SK-N-SH (cell line): ENCODE results near the gene EZR. TPM values are rescaled to one million over a fixed set of nuclear protein-coding genes. Genes with fewer than 3 reads are reported as not detected.

ENCODE experiments used
- CTCF ChIA-PET: fragments of 300-600, 350-600 bp; formaldehyde crosslinking; extraction: SDS; loops from one replicate; lab custom pipeline; 2021; lab: Yijun Ruan, JAX
- POLR2A ChIA-PET: fragments of 350-600 bp; sonication (Branson Sonifier 250); formaldehyde crosslinking; extraction: SDS; loops from one replicate; lab custom pipeline; 2020; ENCODE audit warnings: antibody characterized with exemption, inconsistent platforms; lab: Yijun Ruan, JAX
- DNase-seq: peaks from one replicate; pipeline ENCODE4 v3.0.0; 2012
- H2AFZ ChIP-seq: fragments of 200-600 bp; sonication (generic); 2 replicates; pipeline ENCODE4 v1.8.1; 2016; ENCODE audit warnings: antibody characterized with exemption, mild to moderate bottlenecking, low read depth
- H3F3A ChIP-seq: fragments of 200-600 bp; sonication (generic); replicated peaks from 2 replicates; pipeline ENCODE3; 2016; ENCODE audit warnings: antibody characterized with exemption, mild to moderate bottlenecking; ENCODE audit not compliant: insufficient read depth
- H3K27ac ChIP-seq, 2 experiments: fragments of 200-500 bp in 1 of 2; fragments of 200-600 bp in 1 of 2; sonication (Bioruptor generic) in 1 of 2; sonication (generic), shearing (Covaris generic) in 1 of 2; 2 replicates each; pipeline versions ENCODE4 v1.5.1 to v1.6.1; 2014 to 2016; ENCODE audit warnings: low read depth in 2 of 2, inconsistent platforms in 1 of 2, low read length in 1 of 2, mild to moderate bottlenecking in 1 of 2, mixed read lengths in 1 of 2
- H3K27me3 ChIP-seq: fragments of 200-600 bp; sonication (generic), shearing (Covaris generic); 2 replicates; pipeline ENCODE4 v1.6.1; 2016; ENCODE audit warnings: mixed run types; ENCODE audit not compliant: insufficient read depth
- H3K36me3 ChIP-seq, 2 experiments: fragments of 200-500 bp in 1 of 2; fragments of 200-600 bp in 1 of 2; sonication (Bioruptor generic) in 1 of 2; sonication (generic) in 1 of 2; replicated peaks in 1 of 2; 2 replicates each; pipeline versions ENCODE3 to v1.5.1; 2014 to 2016; ENCODE audit warnings: low read length in 1 of 2, mild to moderate bottlenecking in 1 of 2; ENCODE audit not compliant: insufficient read depth in 2 of 2, control insufficient read depth in 1 of 2
- H3K4me1 ChIP-seq, 2 experiments: fragments of 200-500 bp in 1 of 2; fragments of 200-600 bp in 1 of 2; sonication (Bioruptor generic) in 1 of 2; sonication (generic), shearing (Covaris generic) in 1 of 2; 2 replicates each; pipeline versions ENCODE4 v1.5.1 to v1.6.1; 2014 to 2016; ENCODE audit warnings: low read depth in 1 of 2, low read length in 1 of 2, mixed run types in 1 of 2; ENCODE audit not compliant: insufficient read depth in 2 of 2, control insufficient read depth in 1 of 2
- H3K4me2 ChIP-seq: fragments of 200-600 bp; sonication (generic), shearing (Covaris generic); 2 replicates; pipeline ENCODE4 v1.6.1; 2017; ENCODE audit warnings: mixed run types
- H3K4me3 ChIP-seq, 2 experiments: fragments of 200-500 bp in 1 of 2; fragments of 200-600 bp in 1 of 2; sonication (Bioruptor generic) in 1 of 2; sonication (generic), shearing (Covaris generic) in 1 of 2; 2 replicates each; pipeline versions ENCODE4 v1.5.1 to v1.8.1; 2014 to 2016; ENCODE audit warnings: low read depth in 2 of 2, inconsistent platforms in 1 of 2, low read length in 1 of 2, mild to moderate bottlenecking in 1 of 2, mixed read lengths in 1 of 2, moderate library complexity in 1 of 2
- H3K79me2 ChIP-seq: fragments of 200-600 bp; sonication (generic); 2 replicates; pipeline ENCODE4 v1.8.1; 2017; ENCODE audit warnings: mild to moderate bottlenecking; ENCODE audit not compliant: insufficient read depth
- H3K9ac ChIP-seq: fragments of 200-600 bp; sonication (generic); 2 replicates; pipeline ENCODE4 v1.6.1; 2017; ENCODE audit warnings: mixed run types
- H3K9me2 ChIP-seq: fragments of 200-600 bp; sonication (generic); 2 replicates; pipeline ENCODE4 v1.6.1; 2017; ENCODE audit warnings: mixed run types
- H3K9me3 ChIP-seq: fragments of 200-600 bp; sonication (generic); 2 replicates; pipeline ENCODE4 v1.6.1; 2017; ENCODE audit warnings: mixed run types, mild to moderate bottlenecking, moderate library complexity
- H4K20me1 ChIP-seq: fragments of 200-600 bp; sonication (generic); 2 replicates; pipeline ENCODE4 v1.6.1; 2017; ENCODE audit warnings: mild to moderate bottlenecking, mixed run types; ENCODE audit not compliant: insufficient read depth
- ELF1 ChIP-seq: IDR thresholded peaks from 2 replicates; pipeline ENCODE4 v1.4.0; 2012
- EP300 ChIP-seq, 2 experiments: IDR thresholded peaks; 2 replicates each; pipeline versions ENCODE4 v1.4.0 to v1.6.1; 2012; ENCODE audit warnings: borderline replicate concordance in 1 of 2, low read depth in 1 of 2, low read length in 1 of 2
- EZH2phosphoT487 ChIP-seq: fragments of 200-600 bp; sonication (generic); IDR thresholded peaks from 2 replicates; pipeline ENCODE4 v1.6.1; 2017; ENCODE audit warnings: low read depth, mixed run types, mild to moderate bottlenecking, antibody characterized with exemption, moderate library complexity, borderline replicate concordance
- FOSL2 ChIP-seq: IDR thresholded peaks from 2 replicates; pipeline ENCODE4 v1.4.0; 2012; ENCODE audit warnings: low read depth, mild to moderate bottlenecking, moderate library complexity, borderline replicate concordance
- FOXJ3 ChIP-seq: sonication (generic); formaldehyde crosslinking; IDR thresholded peaks from 2 replicates; pipeline ENCODE4 v1.5.1; 2020; ENCODE audit warnings: mild to moderate bottlenecking, missing genetic modification reagents
- GATA2 ChIP-seq: sonication (generic); formaldehyde crosslinking; IDR thresholded peaks from 2 replicates; pipeline ENCODE4 v1.5.0; 2020; ENCODE audit warnings: mild to moderate bottlenecking, missing genetic modification reagents
- NRF1 ChIP-seq: IDR thresholded peaks from 2 replicates; pipeline ENCODE4 v1.6.1; 2012; ENCODE audit warnings: low read depth, mild to moderate bottlenecking, low read length
- RAD21 ChIP-seq: IDR thresholded peaks from 2 replicates; pipeline ENCODE4 v1.6.1; 2012; ENCODE audit warnings: mild to moderate bottlenecking, low read length
- RCOR1 ChIP-seq: fragments of 150-350 bp; IDR thresholded peaks from 2 replicates; pipeline ENCODE4 v1.6.1; 2017; ENCODE audit warnings: antibody characterized with exemption, low read length
- RXRA ChIP-seq: IDR thresholded peaks from 2 replicates; pipeline ENCODE4 v1.4.0; 2012; ENCODE audit warnings: low read depth, mild to moderate bottlenecking, borderline replicate concordance
- SIN3A ChIP-seq: IDR thresholded peaks from 2 replicates; pipeline ENCODE4 v1.6.1; 2012; ENCODE audit warnings: low read depth, mild to moderate bottlenecking, low read length, moderate library complexity, borderline replicate concordance
- TAF1 ChIP-seq: IDR thresholded peaks from 2 replicates; pipeline ENCODE4 v1.6.1; 2012; ENCODE audit warnings: low read depth, mild to moderate bottlenecking, low read length, moderate library complexity, borderline replicate concordance
- WGBS: methylation state at CpG from one replicate; pipeline ENCODE4 v1.1.6; 2017; ENCODE audit warnings: low lambda C conversion rate; 5-methylcytosine and 5-hydroxymethylcytosine counted together
- polyA plus RNA-seq, 3 experiments: library from polyadenylated mRNA; depleted of rRNA; stranded (reverse); fragments of >200 nt; gene quantifications; 2 replicates each; pipeline ENCODE4 v1.2.3, GENCODE V29; 2012
- TF ChIP-seq, protein P1 (sequence below): IDR thresholded peaks from 2 replicates; pipeline ENCODE4 v1.4.0; 2012; ENCODE audit warnings: low read depth, borderline replicate concordance

EZR gene
- polyA plus RNA-seq, 1 of the 3 experiments (the other 2 are of a cell fraction) = 92.0 TPM

DNA sequence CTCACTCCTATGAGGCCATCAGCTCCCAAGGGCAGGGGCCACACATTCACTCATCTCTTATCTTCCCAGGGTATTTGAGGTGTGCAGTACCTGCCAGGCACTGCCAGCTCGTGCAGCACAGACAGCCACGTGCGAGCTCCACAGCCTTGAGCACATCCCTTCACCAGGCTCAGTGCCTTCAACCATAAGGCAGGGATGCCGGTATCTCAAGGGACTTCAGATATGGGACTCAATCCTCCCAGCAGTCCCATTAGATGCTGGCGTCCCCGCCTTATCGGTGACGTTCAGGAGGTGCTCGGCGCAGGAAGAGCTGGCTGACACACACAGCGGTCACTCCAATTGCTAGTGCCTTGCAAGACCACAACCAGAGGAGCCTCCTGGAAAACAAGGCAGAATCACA is 47.0 kb downstream of the EZR start:
- no peak overlapping the region for H3K4me3 ChIP-seq
- H3F3A ChIP-seq = no peaks in the 10 kb centered on the region
- H3K36me3 ChIP-seq = peaks cover 25 to 75% of the 10 kb centered on the region in 2 experiments
- H2AFZ ChIP-seq = no peak overlapping the region
- DNase-seq = no peak
- no peak for TF ChIP-seq ELF1
- TF ChIP-seq RXRA = no peak
- no peak for TF ChIP-seq EZH2phosphoT487
- TF ChIP-seq, protein P1, sequence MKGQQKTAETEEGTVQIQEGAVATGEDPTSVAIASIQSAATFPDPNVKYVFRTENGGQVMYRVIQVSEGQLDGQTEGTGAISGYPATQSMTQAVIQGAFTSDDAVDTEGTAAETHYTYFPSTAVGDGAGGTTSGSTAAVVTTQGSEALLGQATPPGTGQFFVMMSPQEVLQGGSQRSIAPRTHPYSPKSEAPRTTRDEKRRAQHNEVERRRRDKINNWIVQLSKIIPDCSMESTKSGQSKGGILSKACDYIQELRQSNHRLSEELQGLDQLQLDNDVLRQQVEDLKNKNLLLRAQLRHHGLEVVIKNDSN = no peak
- TF ChIP-seq EP300 (IDR thresholded peaks at IDR 0.05; ENCODE audit: borderline replicate concordance in 1 of 2, low read depth in 1 of 2, low read length in 1 of 2) = no peak
- no peak for TF ChIP-seq GATA2 (CRISPR knock-in tag)
- no peak for TF ChIP-seq NRF1
- TF ChIP-seq TAF1 = no peak
- TF ChIP-seq FOSL2 = no peak
- no peak for TF ChIP-seq RCOR1
- TF ChIP-seq FOXJ3 (CRISPR knock-in tag) = no peak
- H3K4me1 ChIP-seq = peaks cover 0 to 3% of the 10 kb centered on the region in 2 experiments; a peak in 1 of 4 replicates
- no peak overlapping the region for H3K27ac ChIP-seq
- no peaks in the 10 kb centered on the region for H3K9me3 ChIP-seq
- H3K79me2 ChIP-seq = peaks cover 3% of the 10 kb centered on the region; the same call in 1 of the 2 replicates
- ChIA-PET CTCF (interaction anchor here (1.1 to 1.7 kb wide), 5 partner anchors 10 to 551 kb away, joined by 3 to 6 read pairs (median 3); no protein-coding TSS in a partner anchor), POLR2A (interaction anchor here (1.6 kb wide), 1 partner anchor 10 kb away, joined by 3 read pairs; no protein-coding TSS in a partner anchor)
- H4K20me1 ChIP-seq = no peaks in the 10 kb centered on the region
- H3K27me3 ChIP-seq = no peaks in the 10 kb centered on the region
- H3K4me2 ChIP-seq = no peak overlapping the region
- no peak overlapping the region for H3K9ac ChIP-seq
- H3K9me2 ChIP-seq = no peaks in the 10 kb centered on the region
- 93% methylated on average over 10 of the region's 11 CpGs for WGBS

DNA sequence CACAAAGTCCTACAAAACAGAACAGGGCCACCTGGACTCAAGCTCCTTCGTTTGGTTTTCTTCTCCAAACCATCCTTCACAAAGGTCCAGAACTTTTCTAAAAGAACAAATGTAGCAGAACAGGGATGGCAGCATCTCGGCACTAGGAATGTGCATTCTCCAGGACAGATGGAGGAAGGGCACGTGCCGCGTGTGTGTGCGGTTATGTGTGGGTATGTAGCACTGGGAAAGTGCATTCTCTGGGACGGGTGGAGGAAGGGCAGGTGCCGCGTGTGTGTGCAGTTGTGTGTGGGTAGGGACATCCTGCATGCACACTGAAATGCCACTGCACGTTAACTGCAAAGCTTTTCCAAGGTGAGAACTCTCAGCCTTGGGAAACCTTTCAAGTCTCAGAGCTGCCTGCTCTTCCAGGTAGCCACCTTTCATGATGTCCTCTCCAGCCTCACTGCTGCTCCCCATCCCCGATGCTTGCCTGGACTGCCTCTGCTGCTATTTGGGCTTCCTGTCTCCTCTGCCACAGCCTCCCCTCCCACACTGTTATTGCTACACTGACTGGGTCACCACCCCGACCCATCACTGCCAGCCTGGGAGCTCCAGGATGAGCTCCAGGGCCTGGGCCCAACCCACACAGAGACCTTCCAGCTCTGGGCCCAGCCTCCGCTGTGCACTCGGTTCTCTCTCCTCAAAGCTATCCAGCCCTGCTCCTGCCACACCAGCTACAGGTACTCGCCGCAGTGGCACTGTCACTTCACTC is 47.6 kb downstream of the EZR start:
- H3K27me3 ChIP-seq = no peaks in the 10 kb centered on the region
- no peaks in the 10 kb centered on the region for H3F3A ChIP-seq
- H3K4me1 ChIP-seq = peaks cover 0 to 9% of the 10 kb centered on the region in 2 experiments; a peak in 1 of 4 replicates
- no peak overlapping the region for H3K4me2 ChIP-seq
- H3K9me2 ChIP-seq = no peaks in the 10 kb centered on the region
- H3K9ac ChIP-seq = no peak overlapping the region
- peaks cover 29 to 79% of the 10 kb centered on the region in 2 experiments for H3K36me3 ChIP-seq
- peaks cover 3% of the 10 kb centered on the region; the same call in 1 of the 2 replicates for H3K79me2 ChIP-seq
- DNase-seq = no peak
- ChIA-PET POLR2A (interaction anchor here (1.6 kb wide), 1 partner anchor 9 kb away, joined by 3 read pairs; no protein-coding TSS in a partner anchor), CTCF (interaction anchor here (1.1 to 1.7 kb wide), 4 partner anchors 27 to 550 kb away, joined by 3 to 6 read pairs (median 3); no protein-coding TSS in a partner anchor)
- no peaks in the 10 kb centered on the region for H3K9me3 ChIP-seq
- no peak overlapping the region for H2AFZ ChIP-seq
- H3K27ac ChIP-seq = no peak overlapping the region
- 95% methylated on average over 14 of the region's 16 CpGs for WGBS
- H4K20me1 ChIP-seq = no peaks in the 10 kb centered on the region
- TF ChIP-seq SIN3A (no peak), RAD21 (no peak)
- H3K4me3 ChIP-seq = no peak overlapping the region
